Measurements from ENCODE around the gene RELL2.

The RELL2 gene

GRCh38 chr5:141649972-141650371 is 13.2 kb downstream of the RELL2 start:
- DNase-seq = no peak

- peak; percentile 33 to 71 (median 60) for DNase-seq
These were observed 14.3 kb downstream of the RELL2 start, which contains the start of gene FCHSD1 for GRCh38 chr5:141650851-141651727. TSS of gene FCHSD1 (minus strand) at chr5:141651418. CDS start at chr5:141651368, 50 bp downstream.

- no peak for DNase-seq
These were observed 14.9 kb downstream of the RELL2 start for GRCh38 chr5:141651728-141652105.

- DNase-seq = no peak
These were observed 17.5 kb downstream of the RELL2 start for GRCh38 chr5:141654298-141654697.

- no peak for DNase-seq
These were observed 18.2 kb downstream of the RELL2 start for GRCh38 chr5:141655020-141655419.

- DNase-seq = no peak
These were observed 19.6 kb downstream of the RELL2 start for GRCh38 chr5:141656396-141656795.

GRCh38 chr5:141657404-141657803 is 20.6 kb downstream of the RELL2 start:
- no peak for DNase-seq

GRCh38 chr5:141657937-141658545 is 21.2 kb downstream of the RELL2 start:
- no peak for DNase-seq

GRCh38 chr5:141662028-141662427 is 25.2 kb downstream of the RELL2 start:
- no peak for DNase-seq

- no peak for DNase-seq
These were observed 26.7 kb downstream of the RELL2 start for GRCh38 chr5:141663506-141663905.

- peak; percentile 57 to 69 (median 64) for DNase-seq
These were observed 28.1 kb downstream of the RELL2 start for GRCh38 chr5:141664733-141665461.

GRCh38 chr5:141665995-141666940 is 29.5 kb downstream of the RELL2 start:
- DNase-seq = no peak

GRCh38 chr5:141668601-141669265 is 31.9 kb downstream of the RELL2 start:
- DNase-seq = no peak

- no peak for DNase-seq
These were observed 32.7 kb downstream of the RELL2 start for GRCh38 chr5:141669520-141669919.

- DNase-seq = no peak
These were observed 35.5 kb downstream of the RELL2 start for GRCh38 chr5:141672071-141672840.

- DNase-seq = no peak
These were observed 36.3 kb downstream of the RELL2 start for GRCh38 chr5:141672841-141673813.

- no peak for DNase-seq
These were observed 38.0 kb downstream of the RELL2 start for GRCh38 chr5:141674747-141675146.

- DNase-seq = no peak
These were observed 38.9 kb downstream of the RELL2 start for GRCh38 chr5:141675672-141676071.

GRCh38 chr5:141677415-141677814 is 40.6 kb downstream of the RELL2 start:
- DNase-seq = no peak

- DNase-seq = no peak
These were observed 43.4 kb downstream of the RELL2 start for GRCh38 chr5:141680178-141680577.

All from activated naive CD4-positive, alpha-beta T cell (primary cell).